Activated CD4-positive, alpha-beta T cell treated with anti-CD3 and anti-CD28 coated beads, Interleukin-2, amount 50 U/mL, for 24 hours (primary cell): ENCODE results near the gene ZBTB7C.

Source experiments
- DNase-seq, 2 donors: peaks; one replicate each; pipeline ENCODE4 v3.0.0-alpha.2; 2020; ENCODE audit warnings: low read depth in 1 of 2, low spot score in 1 of 2

ZBTB7C gene

DNA sequence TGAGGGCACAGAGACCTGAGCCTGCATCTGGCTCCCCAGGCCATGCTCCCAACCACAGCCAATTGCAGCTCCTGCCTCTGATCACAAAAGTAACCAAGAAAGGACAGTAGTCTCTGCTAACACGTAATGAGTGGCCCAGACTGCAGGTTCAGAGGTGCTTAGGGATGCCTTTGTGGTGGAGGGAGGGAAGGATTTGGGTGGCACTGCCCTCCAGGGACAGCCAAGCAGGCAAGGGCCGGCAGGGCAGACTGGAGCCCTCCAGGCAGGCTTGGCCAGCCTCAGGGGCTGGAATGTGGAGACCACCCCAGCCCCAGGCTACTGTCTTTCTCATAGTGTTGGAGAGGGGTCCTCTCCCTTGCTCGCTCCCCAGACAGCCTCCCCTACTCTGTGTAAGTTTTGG lies 364.2 kb downstream of the ZBTB7C start:
- no peak for DNase-seq

DNA sequence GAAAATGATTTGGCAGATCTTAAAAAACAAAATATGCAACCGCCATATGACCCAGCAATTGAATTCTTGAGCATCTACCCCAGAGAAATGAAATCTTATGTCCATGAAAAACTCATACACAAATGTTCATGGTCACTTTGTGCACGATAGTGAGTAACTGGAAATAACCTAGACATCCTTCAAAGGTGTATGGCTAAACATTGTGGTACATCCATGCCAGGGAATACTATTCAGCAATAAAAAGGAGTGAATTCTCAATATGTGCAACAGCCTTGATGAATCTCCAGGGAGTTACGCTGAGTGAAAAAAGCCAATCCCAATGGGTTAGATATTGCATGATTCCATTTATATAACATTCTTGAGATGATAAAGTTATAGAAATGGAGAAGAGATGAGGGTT lies 366.0 kb downstream of the ZBTB7C start:
- DNase-seq, result no peak

DNA sequence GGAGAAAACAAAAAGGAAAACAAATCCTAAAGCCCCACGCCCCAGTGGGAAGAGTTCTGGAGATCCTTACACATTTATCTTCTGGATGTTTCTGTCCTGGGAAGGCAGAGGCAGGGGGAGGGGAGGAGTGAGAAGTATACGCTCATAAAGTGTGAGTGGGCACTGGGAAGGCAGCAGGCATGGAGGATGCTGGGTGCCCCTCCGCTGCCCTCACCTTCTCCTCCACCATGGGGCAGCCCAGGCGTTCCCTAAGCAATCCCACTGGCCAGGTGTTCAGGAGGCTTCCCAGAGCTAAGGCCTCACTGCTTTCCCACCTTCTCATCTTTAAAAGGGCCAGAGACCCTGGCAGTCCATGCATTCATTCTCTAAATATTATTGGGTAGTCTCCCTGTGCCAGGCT lies 366.8 kb downstream of the ZBTB7C start:
- DNase-seq, result no peak

DNA sequence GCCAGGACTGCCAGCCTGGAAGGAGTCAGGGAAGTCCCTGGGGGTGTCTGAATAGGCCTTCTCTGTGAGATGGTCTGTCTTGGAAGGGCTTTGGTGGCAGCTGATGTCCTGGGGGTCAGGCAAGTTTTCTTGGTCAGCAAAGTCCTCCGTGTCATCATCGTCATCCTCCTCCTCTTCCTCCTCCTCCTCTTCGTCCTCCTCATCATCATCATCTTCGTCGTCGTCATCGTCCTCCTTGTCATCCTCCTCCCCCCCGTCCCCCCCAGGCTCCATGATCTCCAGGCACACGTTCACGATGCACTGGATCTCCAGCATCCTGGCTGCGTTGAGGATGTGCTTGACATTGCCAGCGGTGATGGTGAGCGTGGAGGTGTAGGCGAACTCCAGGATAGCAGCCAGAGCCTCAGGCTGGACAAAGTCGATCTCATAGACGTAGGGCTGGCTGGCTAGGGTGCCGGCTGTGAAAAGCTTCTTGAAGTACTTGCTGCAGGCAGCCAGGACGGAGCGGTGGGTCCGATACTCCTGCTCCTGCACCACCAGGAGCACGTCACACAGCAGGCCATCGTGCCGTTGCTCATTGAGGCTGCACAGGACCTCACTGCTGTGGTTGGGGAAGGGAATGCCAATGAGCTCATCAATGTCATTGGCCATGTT lies 368.6 kb downstream of the ZBTB7C start:
- DNase-seq, result no peak

DNA sequence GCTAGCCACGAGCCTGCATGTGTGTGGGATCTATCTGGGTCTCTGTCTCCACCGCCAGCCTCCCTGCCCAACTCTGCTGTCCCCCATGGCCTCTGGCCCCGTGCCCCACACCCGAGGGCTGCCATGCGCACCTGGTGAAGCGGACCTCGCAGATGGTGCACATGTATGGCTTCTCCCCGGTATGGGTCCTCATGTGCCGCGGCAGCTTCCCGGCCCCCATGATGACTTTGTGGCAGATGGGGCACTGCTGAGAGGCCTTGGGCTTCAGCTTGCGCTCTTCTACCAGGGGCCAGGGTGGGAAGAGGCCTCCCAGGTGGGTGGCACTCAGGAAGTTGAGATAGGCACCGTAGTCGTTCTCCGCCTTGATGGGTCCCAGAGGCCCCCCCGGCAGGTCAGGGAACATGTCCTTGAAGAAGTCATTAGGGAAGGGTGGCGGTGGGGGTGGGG lies 369.4 kb downstream of the ZBTB7C start:
- DNase-seq, result no peak

DNA sequence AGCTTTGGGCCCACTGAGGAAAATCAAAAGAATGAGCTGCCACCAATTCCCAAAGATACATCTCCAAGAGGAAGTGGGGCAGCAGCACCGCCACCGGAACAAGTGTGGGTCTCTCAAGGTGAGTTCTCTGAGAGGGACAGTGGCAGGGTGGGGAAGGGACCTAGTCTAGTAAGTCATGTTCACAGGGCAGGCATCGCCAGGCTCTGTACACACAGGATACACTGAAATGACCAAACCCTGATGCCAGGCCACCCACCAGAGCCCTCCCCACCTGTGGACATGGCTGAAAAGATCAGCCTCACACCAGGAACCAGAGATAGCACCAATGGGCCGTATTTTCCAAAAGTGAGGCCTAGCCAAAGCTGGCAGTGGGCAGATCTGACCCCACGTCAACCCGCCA lies 370.5 kb downstream of the ZBTB7C start:
- DNase-seq, result no peak

DNA sequence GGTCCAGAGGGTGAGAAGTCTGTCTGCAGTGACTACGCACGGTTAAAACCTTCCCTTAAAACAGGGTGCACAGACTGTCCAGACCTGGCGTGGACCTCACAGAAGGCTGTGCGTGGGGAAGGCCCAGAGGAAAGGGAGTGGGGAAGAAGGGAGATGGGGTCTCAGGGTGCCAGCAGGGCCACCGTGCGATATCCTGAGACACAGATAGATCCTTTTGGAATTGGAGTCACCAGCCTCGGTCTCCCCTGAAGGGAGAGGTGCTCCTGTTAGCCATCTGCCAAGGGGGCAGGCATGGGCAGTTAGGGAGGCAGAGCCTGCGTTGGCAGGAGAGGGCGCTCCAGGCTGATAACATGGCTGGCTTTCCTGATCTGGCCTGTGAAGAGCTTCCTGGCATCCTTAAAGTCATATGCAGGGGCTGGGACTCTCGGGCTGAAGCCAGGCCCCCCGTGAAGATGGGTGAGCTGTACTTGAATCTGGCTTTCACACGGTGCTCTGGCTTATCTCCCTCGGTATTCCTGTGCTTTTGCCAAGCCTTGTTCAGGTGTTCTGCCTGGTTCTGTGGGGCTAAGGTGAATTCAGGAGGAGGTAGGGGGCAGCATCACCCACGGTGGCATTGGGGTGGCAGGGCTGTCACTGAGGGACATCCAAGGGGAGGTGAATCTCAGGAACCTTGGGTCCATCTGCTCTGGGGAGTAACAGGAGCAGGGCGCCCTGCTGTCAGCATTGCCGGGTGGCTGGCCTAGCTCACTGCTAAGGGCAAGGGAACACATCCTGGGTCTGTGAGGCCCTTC lies 371.5 kb downstream of the ZBTB7C start:
- no peak for DNase-seq

DNA sequence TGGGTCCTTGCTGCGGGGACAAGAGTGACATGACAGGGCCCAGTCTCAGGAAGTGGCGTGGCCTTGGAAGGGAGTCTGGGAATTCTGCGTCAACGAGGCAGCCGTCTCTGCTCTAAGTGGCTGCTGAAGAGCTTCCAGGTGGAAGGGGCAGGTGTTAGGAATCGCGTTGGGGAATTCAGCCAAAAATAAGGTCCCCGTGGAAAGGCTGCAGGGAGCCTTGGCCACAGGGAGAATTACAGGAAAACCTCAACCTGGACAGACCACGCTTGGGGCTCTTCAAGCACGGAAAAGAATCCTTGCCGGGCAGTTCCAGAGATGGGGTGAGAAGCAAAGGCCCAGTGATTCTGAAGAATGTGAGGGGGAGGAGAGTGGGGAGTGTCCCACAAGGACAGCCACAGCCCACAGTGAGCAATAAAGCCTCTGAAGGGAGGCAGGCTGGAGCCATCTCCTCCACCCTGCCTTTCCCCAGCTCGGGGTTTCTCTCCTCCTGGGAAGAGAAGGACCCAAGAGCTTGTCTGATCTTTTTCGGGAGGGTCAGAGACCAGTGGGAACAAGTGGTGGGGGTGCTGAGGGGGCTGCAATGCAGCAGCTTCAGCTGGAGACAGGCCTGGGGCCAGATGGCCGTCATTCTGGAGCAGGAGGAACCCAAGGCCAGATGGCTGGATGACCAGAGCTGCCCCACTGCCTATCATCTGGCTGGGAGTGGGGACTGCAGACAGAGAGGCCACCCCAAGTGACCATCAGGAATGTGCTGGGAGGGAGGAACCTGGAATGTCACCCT lies 372.4 kb downstream of the ZBTB7C start:
- no peak for DNase-seq

DNA sequence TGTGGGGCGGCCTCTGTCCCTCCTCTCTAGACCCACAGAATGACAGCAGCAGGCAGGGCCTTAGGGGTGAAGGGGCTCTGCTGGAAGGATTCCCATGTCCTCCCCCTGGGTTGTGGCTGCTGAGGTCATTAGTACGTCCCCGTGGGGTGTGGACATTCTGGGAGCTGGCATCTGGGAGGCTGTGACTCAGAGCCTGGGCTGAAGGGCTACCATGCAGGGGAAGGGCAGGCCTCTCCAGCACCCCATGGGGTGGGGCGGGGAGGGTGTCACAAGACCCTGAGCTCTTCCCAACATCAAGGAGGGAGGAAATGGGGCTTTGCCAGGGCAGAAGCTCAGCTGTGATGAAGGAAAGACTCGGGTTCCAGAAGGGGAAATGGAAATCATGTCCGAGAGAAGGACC lies 373.0 kb downstream of the ZBTB7C start:
- DNase-seq, result no peak

DNA sequence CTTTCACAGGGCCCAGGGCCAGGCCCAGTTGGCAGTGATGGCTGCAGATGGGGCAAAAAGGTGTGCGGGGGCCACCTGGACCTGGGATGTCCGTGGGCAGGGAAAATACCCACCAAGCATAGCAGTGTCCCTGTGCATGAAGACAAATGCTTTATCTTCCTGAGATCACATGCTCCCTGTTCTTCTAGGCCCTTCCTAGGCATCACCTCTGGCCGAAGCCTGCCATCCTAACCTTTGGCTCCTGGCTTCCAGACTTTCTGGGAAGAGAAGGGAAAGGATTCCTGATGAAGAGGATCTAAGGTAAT lies 373.7 kb downstream of the ZBTB7C start:
- no peak for DNase-seq

DNA sequence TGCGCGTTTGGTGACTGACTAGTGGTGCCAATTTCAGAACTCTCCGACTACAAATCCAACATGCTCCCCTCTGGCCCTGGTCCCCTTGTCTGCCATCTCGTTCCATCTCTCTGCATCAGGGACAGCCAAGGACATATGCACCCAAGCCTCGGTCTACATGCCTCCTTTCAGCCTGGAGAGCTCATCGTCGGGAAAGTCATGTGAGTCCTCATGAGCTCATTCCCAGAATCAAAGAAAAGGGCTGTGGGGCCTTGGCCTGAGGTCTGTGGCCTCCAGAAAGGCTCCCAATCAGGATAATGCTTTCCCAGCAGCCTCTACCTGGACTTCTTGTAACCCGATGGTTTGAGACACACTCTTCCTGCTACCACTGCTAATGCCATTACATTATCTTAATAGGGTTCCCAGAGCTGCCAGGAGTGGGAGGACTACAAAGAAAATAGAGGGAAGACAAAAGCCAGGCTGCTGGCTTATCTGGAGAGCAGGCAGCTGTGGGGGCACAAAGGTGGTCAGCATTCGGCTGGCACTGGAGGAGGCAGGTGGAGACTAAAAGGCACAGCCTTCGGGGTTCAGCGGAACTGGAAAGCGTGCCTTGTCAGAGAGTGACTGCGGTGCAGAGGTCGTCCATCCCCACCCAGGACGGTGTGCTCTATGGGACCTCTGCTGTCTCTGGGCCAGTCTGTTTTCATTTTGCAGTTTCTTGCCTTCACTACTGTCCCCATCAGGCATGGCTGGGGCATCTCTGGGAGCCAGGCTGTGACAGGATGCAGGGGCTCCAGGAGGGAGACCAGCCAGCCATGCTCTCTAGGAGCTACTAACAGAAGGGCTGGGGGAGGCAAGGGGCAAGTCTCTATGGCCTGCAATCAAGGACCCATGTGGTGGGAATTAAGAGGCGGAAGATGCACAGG lies 374.3 kb downstream of the ZBTB7C start:
- DNase-seq, result no peak

DNA sequence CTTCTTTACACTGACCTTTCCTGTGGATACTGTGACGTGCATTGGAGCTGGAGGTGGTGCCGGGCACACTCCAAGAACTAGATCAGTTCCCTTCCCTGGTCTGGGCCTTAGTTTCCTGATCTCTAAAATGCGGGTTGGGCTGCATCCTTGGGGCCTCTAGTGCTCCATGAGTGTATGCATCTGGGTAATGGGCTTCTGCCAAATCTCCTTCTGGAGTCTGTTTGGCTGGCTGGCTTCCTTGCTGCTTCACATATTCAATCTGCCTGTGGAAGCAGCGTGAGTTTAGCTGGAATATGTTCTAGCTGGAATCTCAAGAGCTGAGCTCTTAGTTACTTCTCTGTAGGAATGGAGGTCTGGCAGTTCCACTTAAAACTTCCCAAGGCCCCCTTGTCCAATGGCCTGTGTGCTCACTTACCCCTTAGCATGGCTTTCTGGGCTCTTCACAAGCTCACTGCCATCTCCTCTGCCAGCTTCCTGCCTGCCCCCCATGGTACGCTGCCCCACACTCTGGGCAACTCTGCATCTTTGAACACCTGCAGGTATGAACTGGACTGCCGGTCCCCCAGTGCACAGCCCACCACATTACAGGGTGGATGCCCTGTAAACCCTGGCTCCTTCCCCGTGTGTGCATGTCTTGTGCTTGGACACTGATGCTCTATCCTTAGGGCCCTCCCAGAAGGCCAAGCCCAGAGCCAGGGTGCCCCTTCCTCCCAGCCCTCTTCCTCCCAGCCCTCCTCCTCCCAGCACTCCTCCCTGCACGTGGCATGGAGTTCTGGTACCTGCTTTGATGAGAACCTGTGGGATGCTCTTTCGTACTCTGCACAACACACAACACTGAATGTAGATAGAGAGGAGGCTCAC lies 375.2 kb downstream of the ZBTB7C start:
- DNase-seq, result no peak

DNA sequence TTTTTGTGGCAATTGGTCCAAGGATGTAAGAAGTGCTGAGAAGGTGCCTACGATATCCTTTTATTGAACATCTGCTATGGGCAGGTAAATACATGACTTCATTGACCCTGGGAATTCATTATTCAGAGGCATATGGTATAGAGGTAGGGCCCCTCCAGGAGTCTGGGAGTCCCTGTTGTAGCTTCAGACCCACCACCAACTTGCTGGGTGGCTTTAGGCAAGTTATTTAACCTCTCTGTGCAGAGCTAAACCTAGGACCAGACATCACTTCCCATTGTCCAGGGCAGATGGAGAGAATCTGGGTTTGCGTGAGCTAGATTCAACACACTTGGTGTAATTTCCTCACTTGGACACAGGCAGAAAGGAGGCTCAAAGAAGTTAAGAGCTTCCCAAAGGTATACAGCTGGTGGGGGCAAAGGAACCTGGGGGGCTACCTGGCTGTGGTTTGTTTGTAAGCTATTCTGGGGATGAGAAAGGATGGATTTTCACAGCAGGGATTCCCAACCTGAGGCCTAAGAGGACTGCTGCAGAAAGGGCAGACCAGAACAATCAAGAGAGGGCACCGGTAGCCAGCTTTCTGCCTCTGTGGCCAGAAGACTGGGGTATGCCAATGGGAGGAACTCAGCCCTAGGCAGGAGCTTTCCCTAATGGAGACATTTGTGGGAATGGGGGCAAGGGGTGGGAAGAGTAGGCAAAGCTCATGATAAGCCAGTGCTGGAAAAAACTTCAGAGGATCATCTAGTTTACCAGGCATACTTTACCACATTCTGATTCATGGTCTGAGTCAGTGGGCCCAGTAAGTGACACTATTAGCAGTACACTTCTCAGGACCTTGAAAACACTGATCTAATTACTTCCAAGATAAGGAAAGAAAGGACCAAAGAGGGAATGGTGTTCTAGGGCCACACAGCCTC lies 376.1 kb downstream of the ZBTB7C start:
- DNase-seq, result no peak

DNA sequence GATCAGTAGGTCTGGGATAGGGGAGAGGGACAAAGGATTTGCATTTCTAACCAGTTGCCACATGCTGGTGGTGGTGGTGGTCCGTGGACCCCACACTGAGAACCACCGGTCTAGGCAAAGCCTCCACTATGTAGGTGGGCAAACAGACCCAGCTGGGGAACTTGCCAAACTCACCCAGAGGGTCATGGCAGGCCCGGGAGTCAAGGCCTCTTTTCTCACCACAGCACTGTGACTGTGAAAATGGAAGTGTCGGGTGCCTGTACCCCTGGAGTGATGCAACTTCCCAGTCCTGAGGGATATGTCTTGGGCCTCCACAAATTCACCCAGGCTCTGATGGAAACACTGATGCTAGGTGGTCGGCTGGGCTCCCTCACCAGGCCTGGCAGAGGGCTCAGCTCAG lies 377.5 kb downstream of the ZBTB7C start:
- no peak for DNase-seq

DNA sequence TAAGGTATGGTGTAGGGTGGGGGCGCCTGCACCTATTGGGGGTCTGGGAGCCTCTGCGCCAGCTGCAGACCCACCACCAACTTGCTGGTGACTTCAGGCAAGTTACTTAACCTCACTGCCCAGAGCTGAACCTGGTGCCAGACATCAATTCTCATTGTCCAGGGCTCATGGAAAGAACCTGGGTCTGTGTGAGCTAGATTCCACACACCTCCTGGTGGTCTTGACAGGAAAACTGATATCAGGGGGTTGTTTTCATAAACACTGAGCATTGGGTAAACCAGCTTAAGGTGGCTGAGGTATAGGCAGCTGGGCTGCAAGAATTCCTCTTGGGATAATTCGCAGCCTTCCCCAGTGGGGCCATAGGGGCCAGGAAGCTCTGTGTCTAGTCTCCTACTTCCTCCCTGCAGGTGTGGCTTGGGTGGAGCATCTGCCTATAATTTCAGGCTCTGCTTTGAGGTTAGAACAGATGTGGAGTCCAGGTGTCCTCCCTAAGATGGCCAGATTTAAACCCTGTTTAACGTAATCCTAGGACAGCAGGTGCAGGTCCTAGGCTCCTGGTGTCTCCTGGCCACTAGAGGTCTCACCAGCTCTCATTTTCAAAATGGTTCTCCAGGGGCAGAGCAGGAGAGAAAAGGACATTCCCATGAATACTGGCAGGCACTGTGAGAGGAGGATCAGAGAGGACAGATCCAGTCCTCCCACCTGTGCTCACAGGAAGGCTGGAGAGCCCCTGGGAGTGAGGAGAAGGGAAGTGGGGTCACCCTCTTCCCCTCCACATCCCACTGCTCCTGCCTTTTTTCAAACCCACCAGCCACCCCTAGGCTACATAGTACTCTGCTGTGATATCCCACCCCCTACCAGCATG lies 378.3 kb downstream of the ZBTB7C start:
- no peak for DNase-seq

DNA sequence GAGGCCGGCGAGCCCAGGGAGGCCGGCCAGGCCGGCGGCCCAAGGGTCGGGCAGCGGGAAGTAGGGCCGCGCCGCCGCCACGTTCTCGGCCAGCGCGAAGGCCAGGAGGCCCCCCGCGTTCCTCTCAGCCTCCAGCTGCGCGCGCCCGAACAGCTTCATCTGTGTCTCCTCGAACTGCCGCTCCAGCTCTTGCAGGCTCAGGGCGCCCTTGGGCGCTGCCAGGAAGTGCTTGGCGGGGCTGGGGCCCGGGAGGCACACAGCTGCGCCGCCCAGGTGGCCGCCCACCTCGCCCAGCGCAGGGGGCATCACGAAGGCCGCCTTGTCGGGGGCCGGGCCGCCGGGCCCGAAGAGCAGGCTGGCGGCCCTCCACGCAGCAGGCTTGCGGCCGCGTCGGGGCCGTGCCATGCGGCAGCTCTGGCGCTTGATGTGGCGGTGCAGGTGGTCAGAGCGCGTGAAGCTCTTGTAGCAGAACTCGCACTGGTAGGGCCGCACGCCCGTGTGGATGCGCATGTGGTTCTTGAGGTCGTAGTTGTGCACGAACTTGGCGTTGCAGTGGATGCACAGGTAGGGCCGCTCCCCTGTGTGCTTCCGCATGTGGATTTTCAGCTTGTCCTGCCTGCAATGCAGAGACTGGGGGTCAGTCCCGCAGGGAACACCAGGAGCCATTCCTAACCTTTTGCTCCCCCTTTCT lies 379.7 kb downstream of the ZBTB7C start:
- no peak for DNase-seq

DNA sequence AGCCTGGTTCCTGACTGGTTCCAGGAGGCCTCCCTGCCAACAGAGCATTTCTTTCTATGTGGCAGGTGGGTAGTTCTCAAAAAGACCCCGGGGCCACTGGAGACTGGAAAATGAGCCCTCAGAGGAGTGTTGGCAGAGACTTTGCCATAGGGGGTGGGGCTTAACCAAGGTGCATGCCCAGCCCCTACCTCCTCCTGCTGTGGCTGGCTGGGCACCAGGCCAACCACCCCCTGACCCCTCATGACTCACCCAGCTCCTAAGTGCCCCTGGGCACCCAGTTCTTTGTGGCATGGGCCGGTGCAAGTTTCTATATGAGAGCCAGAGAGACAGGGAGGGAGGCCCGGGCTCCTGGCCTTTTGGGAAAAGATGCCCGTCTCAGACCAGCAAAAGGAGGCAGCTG lies 380.5 kb downstream of the ZBTB7C start:
- no peak for DNase-seq

DNA sequence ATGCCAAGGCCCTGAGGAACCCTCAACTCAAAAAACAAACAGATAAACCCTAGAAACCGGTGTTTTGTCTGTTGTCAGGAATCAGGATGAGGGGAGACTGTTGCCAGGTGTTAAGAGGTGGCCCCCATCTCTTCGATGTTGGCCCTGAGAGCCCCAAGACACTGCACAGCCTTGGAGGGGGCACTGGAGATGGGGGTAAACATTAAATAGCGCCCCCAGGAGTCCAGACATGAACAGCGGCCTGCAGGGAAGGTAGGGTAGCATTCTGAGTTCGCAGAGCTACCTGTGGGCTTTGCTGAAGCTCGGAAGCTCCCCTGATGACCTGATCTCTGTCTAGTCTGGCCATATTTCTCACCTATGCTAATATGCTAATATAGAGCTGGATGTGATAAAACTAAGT lies 381.1 kb downstream of the ZBTB7C start:
- no peak for DNase-seq
